ENCODE measurements around the gene MYBBP1A.

MYBBP1A gene

DNA sequence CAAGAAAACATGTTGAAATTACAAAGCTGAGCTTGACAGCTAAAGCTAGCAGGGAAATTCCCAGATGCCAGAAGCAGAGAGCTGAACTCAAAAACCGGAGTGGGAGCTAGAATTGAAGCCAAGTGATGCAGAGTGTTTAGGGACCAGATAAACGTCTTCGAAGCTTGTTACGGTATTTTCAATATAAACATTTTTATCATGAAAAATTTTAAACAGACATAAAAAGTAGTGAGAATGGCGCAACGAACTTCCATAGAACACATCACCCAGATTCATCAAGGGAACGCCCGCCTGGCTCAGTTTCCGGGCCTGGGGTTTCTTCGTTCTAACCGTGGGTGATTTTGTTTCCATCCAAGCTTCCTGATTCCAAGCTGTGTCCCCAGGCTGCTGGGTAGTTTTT is 38.4 kb downstream of the MYBBP1A start:
- Histone ChIP-seq H3K79me2 (ENCODE audit: low read length) (no peaks in the 10 kb centered on the region), H3F3A (ENCODE audit: insufficient read depth, low read length) (no peaks in the 10 kb centered on the region), H4K20me1 (ENCODE audit: insufficient read depth, low read length) (no peaks in the 10 kb centered on the region), H3K9ac (ENCODE audit: low read length) (no peak overlapping the region), H3K9me2 (replicated peaks; ENCODE audit: insufficient read depth, low read length) (no peaks in the 10 kb centered on the region), H3K4me1 (ENCODE audit: low read length) (peaks cover 8% of the 10 kb centered on the region), H2AFZ (ENCODE audit: low read length) (no peak overlapping the region), H3K4me2 (ENCODE audit: low read depth, low read length) (no peak overlapping the region), H3K27me3 (replicated peaks; ENCODE audit: insufficient read depth, low read length) (no peaks in the 10 kb centered on the region), H3K4me3 (ENCODE audit: low read length) (no peak overlapping the region), H3K36me3 (replicated peaks; ENCODE audit: insufficient read depth, low read length) (no peaks in the 10 kb centered on the region), H3K9me3 (replicated peaks; ENCODE audit: insufficient read depth, low read length) (no peaks in the 10 kb centered on the region), H3K27ac (ENCODE audit: low read length) (no peak overlapping the region)
- no peak for TF ChIP-seq EZH2 (optimal IDR thresholded peaks at IDR 0.05; ENCODE audit: low read depth, low read length)
- TF ChIP-seq CTCF (IDR thresholded peaks at IDR 0.05; ENCODE audit: low read length): no peak
- no peak for TF ChIP-seq EZH2phosphoT487 (IDR thresholded peaks at IDR 0.05; ENCODE audit: low read length)
- no peak for DNase-seq

- no peaks in the 10 kb centered on the region for H3K36me3 ChIP-seq (replicated peaks; ENCODE audit: insufficient read depth, low read length)
- TF ChIP-seq EZH2phosphoT487 (IDR thresholded peaks at IDR 0.05; ENCODE audit: low read length) (no peak), CTCF (IDR thresholded peaks at IDR 0.05; ENCODE audit: low read length) (no peak), EZH2 (optimal IDR thresholded peaks at IDR 0.05; ENCODE audit: low read depth, low read length) (no peak)
- H3K79me2 ChIP-seq (ENCODE audit: low read length): no peaks in the 10 kb centered on the region
- no peak overlapping the region for H3K4me2 ChIP-seq (ENCODE audit: low read depth, low read length)
- no peaks in the 10 kb centered on the region for H3K9me2 ChIP-seq (replicated peaks; ENCODE audit: insufficient read depth, low read length)
- H4K20me1 ChIP-seq (ENCODE audit: insufficient read depth, low read length): no peaks in the 10 kb centered on the region
- peaks cover 8% of the 10 kb centered on the region for H3K4me1 ChIP-seq (ENCODE audit: low read length)
- H3F3A ChIP-seq (ENCODE audit: insufficient read depth, low read length): no peaks in the 10 kb centered on the region
- no peak overlapping the region for H3K9ac ChIP-seq (ENCODE audit: low read length)
- H3K27me3 ChIP-seq (replicated peaks; ENCODE audit: insufficient read depth, low read length): no peaks in the 10 kb centered on the region
- H3K4me3 ChIP-seq (ENCODE audit: low read length): no peak overlapping the region
- H3K27ac ChIP-seq (ENCODE audit: low read length): no peak overlapping the region
- H3K9me3 ChIP-seq (replicated peaks; ENCODE audit: insufficient read depth, low read length): no peaks in the 10 kb centered on the region
- no peak overlapping the region for H2AFZ ChIP-seq (ENCODE audit: low read length)
- DNase-seq: no peak
Observed at GRCh38 chr17:4515501-4515900, 39.7 kb downstream of the MYBBP1A start.

DNA sequence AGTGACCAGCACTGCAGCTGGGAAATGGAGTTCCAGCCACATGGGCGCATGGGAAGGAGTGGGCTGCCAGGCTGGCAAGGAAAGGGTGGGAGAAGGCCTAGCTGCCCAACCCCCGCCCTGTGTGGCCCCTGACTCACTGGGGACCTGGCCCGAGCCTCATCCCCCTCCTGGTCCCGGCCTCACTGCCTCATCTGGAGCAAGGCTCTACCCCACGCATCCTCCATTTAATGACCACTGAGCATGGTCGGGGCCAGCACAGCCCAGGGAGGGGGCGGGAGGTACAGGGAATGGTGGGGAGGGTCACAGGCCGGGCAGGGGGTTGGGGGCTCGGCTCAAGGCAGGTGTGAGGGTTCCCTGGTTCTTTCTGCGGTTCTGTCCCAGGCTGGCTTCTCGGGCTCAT is 40.4 kb downstream of the MYBBP1A start:
- H3K27ac ChIP-seq (ENCODE audit: low read length): no peak overlapping the region
- H3K27me3 ChIP-seq (replicated peaks; ENCODE audit: insufficient read depth, low read length): no peaks in the 10 kb centered on the region
- no peaks in the 10 kb centered on the region for H3F3A ChIP-seq (ENCODE audit: insufficient read depth, low read length)
- no peak overlapping the region for H3K4me2 ChIP-seq (ENCODE audit: low read depth, low read length)
- no peaks in the 10 kb centered on the region for H3K79me2 ChIP-seq (ENCODE audit: low read length)
- H3K36me3 ChIP-seq (replicated peaks; ENCODE audit: insufficient read depth, low read length): no peaks in the 10 kb centered on the region
- H4K20me1 ChIP-seq (ENCODE audit: insufficient read depth, low read length): no peaks in the 10 kb centered on the region
- TF ChIP-seq EZH2phosphoT487 (IDR thresholded peaks at IDR 0.05; ENCODE audit: low read length): no peak
- no peak for TF ChIP-seq CTCF (IDR thresholded peaks at IDR 0.05; ENCODE audit: low read length)
- TF ChIP-seq EZH2 (optimal IDR thresholded peaks at IDR 0.05; ENCODE audit: low read depth, low read length): no peak
- H3K4me1 ChIP-seq (ENCODE audit: low read length): peaks cover 8% of the 10 kb centered on the region
- no peak for DNase-seq
- H3K9ac ChIP-seq (ENCODE audit: low read length): no peak overlapping the region
- H2AFZ ChIP-seq (ENCODE audit: low read length): no peak overlapping the region
- H3K9me2 ChIP-seq (replicated peaks; ENCODE audit: insufficient read depth, low read length): no peaks in the 10 kb centered on the region
- no peak overlapping the region for H3K4me3 ChIP-seq (ENCODE audit: low read length)
- H3K9me3 ChIP-seq (replicated peaks; ENCODE audit: insufficient read depth, low read length): no peaks in the 10 kb centered on the region

All from MM.1S (cell line).